ENCODE data around the gene CDHR3. TPM values are rescaled to one million over a fixed set of nuclear protein-coding genes. Genes with fewer than 3 reads are reported as not detected.

Gene CDHR3
- total and polyA plus RNA-seq, 8 donors = 0.86 to 3.7 (median 1.9) TPM

DNA sequence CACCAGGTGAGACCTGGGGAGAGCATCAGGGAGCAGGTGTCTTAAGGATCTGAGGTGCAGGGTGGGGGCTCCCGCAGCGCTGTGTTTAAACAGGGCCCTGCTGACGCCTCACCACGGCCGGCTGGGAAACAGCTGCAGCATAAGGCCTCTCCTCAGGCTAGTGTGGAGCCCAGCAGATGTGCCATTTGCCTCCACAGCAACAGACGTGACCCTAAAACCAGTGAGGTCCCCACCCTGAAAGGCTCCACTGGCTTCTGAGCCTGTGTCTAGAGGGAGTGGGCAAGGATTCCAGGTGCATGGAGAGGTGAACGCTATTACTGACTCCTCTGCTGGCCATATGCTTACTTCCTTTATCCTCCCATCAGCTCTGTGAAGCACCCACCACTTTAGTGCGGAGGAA lies 101.3 kb downstream of the CDHR3 start:
- H3K36me3 ChIP-seq = no peaks in the 10 kb centered on the region
- H3K9me3 ChIP-seq = no peaks in the 10 kb centered on the region
- H3K4me3 ChIP-seq = no peak overlapping the region
- H3K4me1 ChIP-seq = no peaks in the 10 kb centered on the region
- WGBS, 2 donors = 89 to 91% methylated on average over 8 of the region's 8 CpGs
- TF ChIP-seq, protein P1, sequence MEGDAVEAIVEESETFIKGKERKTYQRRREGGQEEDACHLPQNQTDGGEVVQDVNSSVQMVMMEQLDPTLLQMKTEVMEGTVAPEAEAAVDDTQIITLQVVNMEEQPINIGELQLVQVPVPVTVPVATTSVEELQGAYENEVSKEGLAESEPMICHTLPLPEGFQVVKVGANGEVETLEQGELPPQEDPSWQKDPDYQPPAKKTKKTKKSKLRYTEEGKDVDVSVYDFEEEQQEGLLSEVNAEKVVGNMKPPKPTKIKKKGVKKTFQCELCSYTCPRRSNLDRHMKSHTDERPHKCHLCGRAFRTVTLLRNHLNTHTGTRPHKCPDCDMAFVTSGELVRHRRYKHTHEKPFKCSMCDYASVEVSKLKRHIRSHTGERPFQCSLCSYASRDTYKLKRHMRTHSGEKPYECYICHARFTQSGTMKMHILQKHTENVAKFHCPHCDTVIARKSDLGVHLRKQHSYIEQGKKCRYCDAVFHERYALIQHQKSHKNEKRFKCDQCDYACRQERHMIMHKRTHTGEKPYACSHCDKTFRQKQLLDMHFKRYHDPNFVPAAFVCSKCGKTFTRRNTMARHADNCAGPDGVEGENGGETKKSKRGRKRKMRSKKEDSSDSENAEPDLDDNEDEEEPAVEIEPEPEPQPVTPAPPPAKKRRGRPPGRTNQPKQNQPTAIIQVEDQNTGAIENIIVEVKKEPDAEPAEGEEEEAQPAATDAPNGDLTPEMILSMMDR (IDR thresholded peaks at IDR 0.05) = no peak
- DNase-seq (no peak), FAIRE-seq (no peak), ATAC-seq (peak in 1 of 4 donors; percentile 3)
- no peaks in the 10 kb centered on the region for H3K27me3 ChIP-seq
- H3K27ac ChIP-seq = peak overlapping the region in 3 of 4 donors; percentile 49 to 75 (median 68)
- intact Hi-C loops (cut with DNase I) = loop anchor here in 1 of 3 donors (10.0 kb wide), 1 partner anchor 90 kb away; no protein-coding TSS in a partner anchor

DNA sequence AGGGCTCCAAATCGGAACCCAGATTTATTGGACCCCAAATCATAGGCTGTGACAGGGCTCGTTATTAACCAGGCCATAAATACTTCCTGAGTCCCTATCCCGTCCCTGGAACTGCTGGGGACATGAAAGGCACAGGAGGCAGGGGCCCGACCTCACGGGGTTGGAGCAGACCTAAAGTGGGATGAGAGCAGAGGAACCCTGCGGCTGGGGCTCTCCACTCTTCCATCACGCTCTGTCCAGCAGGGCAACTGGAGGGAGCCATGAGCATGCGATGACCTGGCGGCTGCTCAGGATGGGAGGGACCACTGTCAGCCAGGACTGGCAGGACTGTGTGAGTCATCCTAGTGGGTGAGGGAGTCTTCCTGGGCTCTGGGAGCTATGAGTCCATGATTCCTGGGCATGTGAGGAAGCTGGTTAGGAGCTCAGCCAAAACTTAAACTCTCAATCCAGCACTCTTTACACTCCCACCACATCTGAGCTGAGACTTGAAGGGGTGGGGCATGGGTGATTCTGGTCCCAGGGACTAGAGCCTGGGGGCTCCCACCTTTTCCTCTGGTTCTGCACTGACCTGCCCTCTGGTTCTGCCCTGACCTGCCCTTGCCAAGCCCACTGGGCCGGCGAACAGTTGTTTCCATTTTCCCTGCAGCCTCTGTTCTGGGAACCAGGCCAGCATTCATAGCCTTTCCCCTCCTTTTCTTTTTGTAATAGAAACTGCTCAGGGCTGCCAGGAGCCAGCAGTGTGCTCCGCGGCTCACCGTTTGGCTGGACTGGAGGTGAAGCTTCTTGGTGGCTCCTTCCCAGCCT lies 101.9 kb downstream of the CDHR3 start:
- DNase-seq = peak in 5 of 6 donors; percentile 59 to 74 (median 68)
- ATAC-seq = peak; percentile 81 to 91 (median 86)

DNA sequence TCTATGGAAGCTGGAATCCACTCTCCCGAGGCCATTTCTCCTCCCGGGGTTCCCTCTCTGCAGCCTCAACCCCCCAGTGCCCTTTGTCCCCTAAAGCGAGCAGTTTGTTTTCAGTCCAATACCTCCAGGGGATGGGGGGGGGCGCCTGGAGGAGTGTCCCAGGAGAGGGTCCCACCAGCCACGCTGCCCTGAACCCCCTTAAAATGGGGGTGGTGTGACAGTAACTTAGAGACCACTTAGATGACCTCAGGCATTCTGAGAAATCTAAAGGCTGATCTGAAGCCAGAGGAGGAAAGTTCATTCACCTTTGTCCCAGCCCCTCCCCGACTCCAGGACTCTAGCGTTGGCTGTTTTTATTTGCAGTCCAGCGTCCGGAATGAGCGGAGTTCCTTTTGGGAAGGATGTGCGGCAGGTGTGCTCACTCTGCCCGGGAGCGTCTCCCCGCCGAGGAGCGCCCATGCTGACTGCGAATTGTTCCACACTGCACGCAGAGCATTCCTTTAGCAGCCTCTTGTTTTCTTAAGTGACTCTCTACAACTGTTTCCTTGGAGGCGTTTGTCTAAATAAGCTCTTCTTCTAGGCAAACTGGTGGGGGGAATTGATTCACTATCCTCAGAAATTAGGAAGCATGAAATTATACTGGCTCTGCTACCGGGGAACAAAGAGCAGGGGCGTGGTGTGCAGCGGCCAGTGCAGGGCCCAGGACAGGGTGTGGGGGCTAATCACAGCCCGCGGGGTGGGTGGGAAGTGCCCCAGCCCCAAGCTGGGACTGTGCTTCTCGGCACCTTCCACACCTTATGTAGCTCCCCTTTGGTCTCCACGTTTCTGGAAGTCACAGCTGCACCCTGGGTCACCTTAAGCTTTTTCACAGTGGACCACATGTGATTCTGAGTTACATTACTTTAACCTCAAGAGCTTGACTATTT lies 102.8 kb downstream of the CDHR3 start:
- intact Hi-C loops (cut with DNase I) = loop anchor here in 1 of 3 donors (10.0 kb wide), 1 partner anchor 89 kb away; no protein-coding TSS in a partner anchor
- no peaks in the 10 kb centered on the region for H3K27me3 ChIP-seq
- no peaks in the 10 kb centered on the region for H3K9me3 ChIP-seq
- peak overlapping the region; percentile 48 to 75 (median 58) for H3K27ac ChIP-seq
- peak overlapping the region in 2 of 4 donors; percentile 3 to 11 for H3K4me3 ChIP-seq
- DNase-seq = no peak
- H3K36me3 ChIP-seq = no peaks in the 10 kb centered on the region
- FAIRE-seq = no peak
- TF ChIP-seq, protein P1 (IDR thresholded peaks at IDR 0.05) = no peak
- 40 to 42% methylated on average over 26 of the region's 26 CpGs for WGBS, 2 donors
- ATAC-seq = peak in 3 of 4 donors; percentile 11 to 24 (median 21)
- H3K4me1 ChIP-seq = peaks cover 7 to 11% (median 10%) of the 10 kb centered on the region in 3 donors

More for the DNA sequence above, 101.9 kb downstream of the CDHR3 start:
- Histone ChIP-seq H3K4me3 (peak overlapping the region in 2 of 4 donors; percentile 3 to 11), H3K4me1 (peaks cover 0 to 6% (median 1%) of the 10 kb centered on the region in 3 donors), H3K27ac (peak overlapping the region; percentile 48 to 75 (median 58)), H3K9me3 (no peaks in the 10 kb centered on the region), H3K27me3 (no peaks in the 10 kb centered on the region), H3K36me3 (no peaks in the 10 kb centered on the region)
- intact Hi-C loops (cut with DNase I) = loop anchor here in 1 of 3 donors (10.0 kb wide), 1 partner anchor 90 kb away; no protein-coding TSS in a partner anchor
- FAIRE-seq = no peak
- WGBS, 2 donors = 48% methylated on average over 14 of the region's 14 CpGs
- TF ChIP-seq, protein P1 (IDR thresholded peaks at IDR 0.05) = no peak

DNA sequence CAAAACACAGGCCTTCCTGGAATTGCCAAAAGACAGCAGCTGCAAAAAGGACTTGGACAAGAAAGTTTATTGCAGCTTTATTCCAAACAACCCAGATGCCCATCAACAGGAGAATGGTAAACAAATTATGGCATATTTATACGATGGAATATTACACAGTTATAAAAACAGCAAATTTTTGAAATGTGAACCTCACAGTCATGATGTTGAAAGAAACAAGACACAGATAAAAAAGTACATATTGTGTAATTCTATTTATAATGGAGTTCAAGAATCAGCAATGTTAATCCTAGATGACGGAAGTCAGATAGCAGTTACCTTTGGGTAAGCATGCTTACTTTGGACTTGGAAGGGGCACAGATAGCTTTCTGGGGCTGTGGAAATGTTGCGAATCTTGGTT lies 104.6 kb downstream of the CDHR3 start:
- TF ChIP-seq, protein P1 (IDR thresholded peaks at IDR 0.05) = no peak
- WGBS, 2 donors = 60 to 99% methylated on average over 3 of the region's 3 CpGs
- no peak for DNase-seq
- Histone ChIP-seq H3K27ac (no peak overlapping the region), H3K27me3 (no peaks in the 10 kb centered on the region), H3K36me3 (no peaks in the 10 kb centered on the region), H3K4me3 (no peak overlapping the region), H3K4me1 (peaks cover 22 to 29% (median 22%) of the 10 kb centered on the region in 3 donors), H3K9me3 (no peaks in the 10 kb centered on the region)
- no peak for ATAC-seq
- intact Hi-C loops (cut with DNase I) = loop anchor here in 1 of 3 donors (10.0 kb wide), 1 partner anchor 87 kb away; no protein-coding TSS in a partner anchor
- FAIRE-seq = no peak
